M059J (cell line): Measurements from ENCODE around the gene CDKN2A. TPM values are rescaled to one million over a fixed set of nuclear protein-coding genes. Genes with fewer than 3 reads are reported as not detected.
"Not testable (repeated sequence)": the region's sequence is repeated elsewhere in the genome, so short reads cannot be mapped to it uniquely, and the experiment has no call there.

Source experiments
- DNase-seq: peaks from one replicate; pipeline ENCODE4 v3.0.0-alpha.2; 2012; ENCODE audit warnings: low read depth
- total RNA-seq: library from RNA; depleted of rRNA; stranded (reverse); fragments of >200 nt; shearing (Covaris generic); gene quantifications from 2 replicates; pipeline ENCODE4 v1.2.3, GENCODE V29; 2014

Gene CDKN2A
- total RNA-seq, 1 experiment from 2014 or later: 594 TPM

DNA sequence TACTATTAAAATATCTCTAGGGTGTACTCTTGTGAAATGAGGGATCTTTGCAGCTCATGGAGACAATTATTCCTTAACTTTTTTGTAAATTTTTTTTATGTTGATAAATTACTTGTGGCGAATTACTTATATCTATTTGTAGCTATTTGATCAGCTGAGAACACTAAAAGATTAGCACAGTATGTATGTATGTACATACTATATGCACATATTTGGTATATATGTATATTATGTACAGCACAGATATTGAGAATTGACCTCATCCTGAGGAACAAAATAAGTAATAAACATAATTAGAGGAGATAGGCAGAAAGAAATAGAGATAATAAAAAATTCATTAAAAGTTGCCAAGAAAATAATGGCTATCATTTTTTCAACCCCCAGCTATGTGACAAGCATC lies 11.8 kb downstream of the CDKN2A start:
- no peak for DNase-seq

GRCh38 chr9:21976334-21976875 lies 17.8 kb downstream of the CDKN2A start:
- DNase-seq: no peak

GRCh38 chr9:21974722-21975409 lies 19.3 kb downstream of the CDKN2A start:
- DNase-seq: peak; percentile 94

- peak; percentile 58 for DNase-seq
Measured at GRCh38 chr9:21974343-21974721, 19.9 kb downstream of the CDKN2A start.

DNA sequence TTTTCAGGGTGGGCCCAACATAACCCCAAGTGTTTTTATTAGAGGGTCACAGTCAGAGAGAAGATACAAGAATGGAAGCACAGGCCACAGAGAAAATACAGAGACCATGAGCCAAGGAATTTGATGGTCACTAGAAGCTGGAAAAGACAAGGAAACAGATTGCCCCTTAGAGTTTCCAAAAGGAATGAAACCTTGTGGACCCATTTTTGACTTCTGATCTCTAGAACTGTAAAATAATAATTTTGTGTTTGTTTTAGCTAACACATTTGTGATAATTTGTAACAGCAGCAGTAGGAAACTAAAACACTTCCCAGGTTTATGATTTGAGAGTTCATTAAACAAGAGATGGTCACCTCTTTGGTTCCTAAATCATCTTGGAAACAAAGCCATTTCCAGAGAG lies 21.8 kb downstream of the CDKN2A start:
- DNase-seq: no peak

- no peak for DNase-seq
Measured at GRCh38 chr9:21970800-21971640, 23.2 kb downstream of the CDKN2A start.

DNA sequence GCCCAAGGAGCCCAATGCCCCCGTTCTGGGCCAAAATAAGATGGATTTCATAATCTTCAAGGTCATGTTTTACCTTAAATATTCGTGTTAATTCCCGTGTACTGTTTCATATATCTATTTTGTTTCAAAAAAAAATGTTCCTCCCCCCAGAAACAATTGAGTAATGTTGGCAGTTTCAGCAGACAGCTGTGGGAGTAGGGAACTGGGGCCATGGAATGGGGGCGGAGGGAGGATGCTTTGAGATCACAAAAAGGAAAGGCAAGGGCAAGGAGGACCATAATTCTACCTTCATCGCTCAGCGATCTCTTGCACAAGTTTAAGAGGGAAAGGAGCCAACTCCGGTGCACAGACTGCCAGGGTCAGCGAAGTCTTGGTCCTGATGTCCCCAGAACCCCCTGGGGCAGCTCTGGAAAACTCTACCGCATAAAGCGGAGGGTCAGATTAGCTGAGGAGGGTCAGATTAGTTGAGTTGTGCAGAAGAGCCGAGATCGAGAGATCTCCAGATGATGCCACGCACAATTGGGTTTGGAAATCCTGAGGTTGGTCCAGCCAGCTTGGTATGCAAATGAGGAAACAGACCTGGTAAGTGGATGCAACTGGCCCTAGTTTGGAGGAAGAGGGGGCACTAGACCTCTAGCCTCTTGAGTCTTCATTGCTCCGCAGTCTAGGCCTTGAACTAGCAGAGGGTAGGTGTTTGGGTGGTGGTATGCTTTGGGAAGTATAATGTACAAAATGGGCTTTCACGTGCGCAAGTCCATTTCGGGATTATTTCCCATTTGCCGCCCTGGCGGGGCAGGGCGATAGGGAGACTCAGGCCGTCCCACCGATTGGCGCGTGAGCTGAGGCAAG lies 24.0 kb downstream of the CDKN2A start:
- no peak for DNase-seq

DNA sequence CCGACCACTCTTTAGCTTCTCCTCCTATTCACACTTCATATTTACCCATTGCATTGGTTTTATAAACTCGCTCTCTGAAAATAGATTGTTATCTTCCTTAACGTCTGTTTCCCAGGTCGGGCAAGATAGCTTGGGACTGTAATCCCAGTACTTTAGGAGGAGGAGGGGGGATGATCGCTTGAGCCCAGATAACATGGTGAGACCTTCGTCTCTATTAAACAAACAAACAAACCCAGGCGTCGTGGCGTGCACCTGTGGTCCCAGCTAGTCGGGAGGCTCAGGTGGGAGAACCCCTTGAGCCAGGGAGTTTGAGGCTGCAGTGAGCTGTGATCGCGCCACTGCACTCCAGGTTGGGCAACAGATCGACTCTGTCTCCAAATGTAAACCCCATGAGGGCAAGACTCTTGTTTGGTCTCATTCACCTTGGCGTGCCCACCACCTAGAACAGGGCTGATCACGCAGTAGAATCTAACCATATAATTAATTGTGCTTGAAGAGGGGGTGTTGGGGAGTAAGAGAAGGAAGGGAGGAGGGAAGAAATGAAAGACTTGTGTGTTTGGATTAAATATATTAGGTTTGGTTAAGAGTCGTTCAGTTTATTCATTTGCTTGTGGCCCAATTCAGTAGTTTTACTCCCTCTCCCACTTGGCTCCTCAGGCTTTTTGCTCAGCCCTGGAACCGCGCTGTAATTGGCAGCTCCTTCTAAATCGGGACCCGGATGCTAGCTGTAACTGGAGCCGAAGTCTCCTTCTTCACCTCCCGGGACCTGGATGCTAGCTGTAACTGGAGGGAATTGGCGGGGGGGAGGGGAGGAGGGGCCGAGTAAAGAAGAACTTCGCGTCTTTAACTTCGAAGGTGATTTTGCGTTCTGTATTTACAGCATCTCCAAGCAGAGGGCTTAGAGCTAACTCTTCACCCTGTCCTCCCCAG lies 24.9 kb downstream of the CDKN2A start:
- no peak for DNase-seq

DNA sequence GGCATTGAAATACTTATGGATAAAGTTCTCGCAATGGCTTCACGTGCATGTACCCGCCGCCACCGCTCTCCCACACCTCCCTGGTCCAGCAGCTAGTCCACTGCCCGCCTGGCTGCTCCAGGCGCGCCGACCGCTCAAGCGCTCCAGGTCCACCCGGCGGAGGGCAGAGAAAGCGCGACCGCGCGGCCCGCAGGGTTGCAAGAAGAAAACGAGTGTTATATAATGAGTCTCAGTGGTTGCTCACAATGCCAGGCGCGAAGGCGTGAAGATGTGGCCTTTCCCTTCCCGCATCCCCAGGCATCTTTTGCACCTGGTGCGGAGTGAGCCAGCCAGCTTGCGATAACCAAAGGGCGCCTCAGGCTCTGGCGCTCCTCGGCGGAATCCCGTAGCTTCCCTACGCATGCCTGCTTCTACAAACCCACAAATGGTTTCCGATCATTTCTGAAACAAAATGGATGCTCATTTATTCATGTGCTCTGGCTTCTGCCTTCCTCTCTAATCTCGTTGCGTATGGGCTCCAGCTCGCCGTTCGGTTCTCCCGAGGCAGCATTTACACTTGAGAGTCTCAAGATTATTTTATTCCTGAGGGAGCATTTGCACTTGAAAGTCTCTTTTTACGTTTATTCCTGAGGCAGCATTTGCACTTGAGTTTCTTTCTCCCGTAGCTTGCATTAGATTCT lies 25.7 kb downstream of the CDKN2A start:
- DNase-seq: no peak

DNA sequence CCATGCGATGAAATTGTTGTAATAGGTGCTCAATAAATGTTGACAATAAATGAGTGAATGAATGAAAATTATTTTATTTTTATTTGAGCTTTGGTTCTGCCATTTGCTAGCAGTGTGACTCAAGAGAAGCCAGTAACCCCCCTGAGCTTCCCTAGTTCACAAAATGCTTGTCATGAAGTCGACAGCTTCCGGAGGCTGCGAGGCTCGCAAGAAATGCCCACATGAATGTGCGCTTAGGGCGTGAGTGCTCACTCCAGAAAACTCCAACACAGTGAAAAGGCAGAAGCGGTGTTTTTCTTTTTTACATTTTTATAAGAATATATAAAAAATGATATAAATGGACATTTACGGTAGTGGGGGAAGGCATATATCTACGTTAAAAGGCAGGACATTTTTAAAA lies 26.5 kb downstream of the CDKN2A start:
- no peak for DNase-seq

DNA sequence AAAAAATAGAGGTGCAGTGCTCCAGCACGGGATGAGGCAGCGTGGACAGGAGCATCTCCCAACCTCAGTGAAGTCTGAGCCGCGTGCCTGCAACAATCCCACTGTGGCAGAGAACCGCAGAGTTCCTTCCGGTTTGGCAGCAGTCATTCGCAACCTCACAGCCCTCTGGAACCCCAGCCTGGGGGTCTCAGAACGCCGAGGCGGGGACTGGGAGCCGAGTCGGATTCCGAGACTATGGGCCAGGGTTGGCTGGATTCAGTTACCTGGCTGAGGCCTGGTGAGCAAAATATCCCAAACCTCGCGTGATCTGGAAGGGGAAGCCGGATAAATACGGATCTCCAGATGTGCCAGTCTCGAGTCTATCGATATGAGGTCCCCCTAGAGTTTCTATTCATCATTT lies 27.0 kb downstream of the CDKN2A start:
- no peak for DNase-seq

- no peak for DNase-seq
Measured at GRCh38 chr9:21966140-21966851, 27.9 kb downstream of the CDKN2A start.

GRCh38 chr9:21965401-21965951 lies 28.7 kb downstream of the CDKN2A start:
- no peak for DNase-seq

- no peak for DNase-seq
Measured at GRCh38 chr9:21964925-21965385, 29.2 kb downstream of the CDKN2A start.

- no peak for DNase-seq
Measured at GRCh38 chr9:21961569-21961968, 32.6 kb downstream of the CDKN2A start.

- not testable (repeated sequence) for DNase-seq
Measured at GRCh38 chr9:21959268-21959667, 34.9 kb downstream of the CDKN2A start.

DNA sequence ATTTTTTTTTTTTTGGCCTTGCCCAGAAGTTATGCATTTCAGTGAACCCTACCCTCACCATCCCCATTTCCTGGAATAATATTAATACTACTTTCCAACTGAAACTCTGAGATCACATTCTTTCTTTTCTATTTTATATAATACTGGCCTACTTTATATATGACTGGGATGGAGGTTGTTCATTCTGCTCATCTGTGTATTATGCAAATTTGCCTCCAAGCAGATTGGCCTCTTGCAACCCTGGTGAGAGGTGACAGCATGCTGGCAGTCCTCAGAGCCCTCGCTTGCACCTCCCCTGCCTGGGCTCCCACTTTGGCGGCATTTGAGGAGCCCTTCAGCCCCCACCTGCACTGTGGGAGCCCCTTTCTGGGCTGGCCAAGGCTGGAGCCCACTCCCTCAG lies 35.4 kb downstream of the CDKN2A start:
- DNase-seq: no peak

GRCh38 chr9:21945606-21946005 lies 48.6 kb downstream of the CDKN2A start:
- DNase-seq: no peak

GRCh38 chr9:21943464-21943863 lies 50.7 kb downstream of the CDKN2A start:
- no peak for DNase-seq
